ENCODE data around the gene FAT3. TPM values are rescaled to one million over a fixed set of nuclear protein-coding genes. Genes with fewer than 3 reads are reported as not detected.

FAT3 gene
- total RNA-seq, 2 donors from 2014 or later, result 0.10 to 0.96 TPM

DNA sequence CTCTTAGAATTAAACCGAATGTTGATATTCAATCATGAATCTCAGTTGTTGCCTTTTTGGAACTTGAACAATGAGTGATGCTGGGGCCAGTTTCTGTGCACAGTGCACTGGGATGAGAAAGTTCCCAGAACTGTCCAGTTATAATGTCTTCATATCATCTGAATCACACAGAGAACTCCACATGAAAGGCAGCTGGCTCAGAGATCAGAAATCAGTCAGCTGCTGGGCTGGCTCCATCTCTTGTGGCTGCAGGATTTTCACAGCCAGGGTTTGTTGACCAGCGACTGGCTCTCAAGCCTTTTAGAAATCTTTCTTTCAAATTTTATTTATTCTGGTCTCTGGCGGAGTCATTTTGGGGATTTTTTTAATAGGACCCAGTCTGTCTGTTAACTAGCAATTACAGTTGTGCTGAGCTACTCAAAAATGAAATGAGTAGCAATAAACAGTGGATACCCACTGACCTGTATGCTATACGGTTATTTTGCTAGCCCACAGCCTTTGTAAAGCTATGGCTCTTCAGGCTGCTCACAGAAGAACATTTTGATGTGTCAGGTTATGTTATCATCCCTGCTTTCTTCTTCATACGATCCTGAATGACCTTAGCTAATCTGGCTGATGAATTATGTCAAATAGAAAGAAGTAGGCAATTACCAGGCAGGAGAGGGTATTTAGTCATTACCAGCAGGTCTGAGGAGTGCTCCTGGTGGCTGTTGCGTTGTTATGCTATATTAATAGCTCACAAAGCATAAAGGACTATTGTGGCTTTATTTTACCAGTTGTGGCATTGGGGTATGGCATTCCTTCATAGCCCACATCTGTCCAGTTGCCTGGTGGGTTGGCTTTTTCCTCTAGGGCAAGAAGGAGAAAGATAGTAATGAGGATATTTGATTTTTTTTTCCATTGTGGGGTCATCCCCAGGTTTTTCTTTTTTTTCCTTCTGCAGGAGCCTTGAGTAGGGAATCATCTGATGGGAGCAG lies 3.6 kb downstream of the FAT3 start:
- H3K27ac ChIP-seq, result no peak overlapping the region
- H3K9me3 ChIP-seq, result no peaks in the 10 kb centered on the region
- H3K4me1 ChIP-seq, result peaks cover 5% of the 10 kb centered on the region
- peaks cover 48% of the 10 kb centered on the region for H3K27me3 ChIP-seq
- intact Hi-C loops (cut with DNase I), result no loop called here
- no peak overlapping the region for H3K4me3 ChIP-seq
- H3K9ac ChIP-seq (ENCODE audit: low read depth in 2 of 2, low read length in 2 of 2), result no peak overlapping the region
- TF ChIP-seq, protein P1, sequence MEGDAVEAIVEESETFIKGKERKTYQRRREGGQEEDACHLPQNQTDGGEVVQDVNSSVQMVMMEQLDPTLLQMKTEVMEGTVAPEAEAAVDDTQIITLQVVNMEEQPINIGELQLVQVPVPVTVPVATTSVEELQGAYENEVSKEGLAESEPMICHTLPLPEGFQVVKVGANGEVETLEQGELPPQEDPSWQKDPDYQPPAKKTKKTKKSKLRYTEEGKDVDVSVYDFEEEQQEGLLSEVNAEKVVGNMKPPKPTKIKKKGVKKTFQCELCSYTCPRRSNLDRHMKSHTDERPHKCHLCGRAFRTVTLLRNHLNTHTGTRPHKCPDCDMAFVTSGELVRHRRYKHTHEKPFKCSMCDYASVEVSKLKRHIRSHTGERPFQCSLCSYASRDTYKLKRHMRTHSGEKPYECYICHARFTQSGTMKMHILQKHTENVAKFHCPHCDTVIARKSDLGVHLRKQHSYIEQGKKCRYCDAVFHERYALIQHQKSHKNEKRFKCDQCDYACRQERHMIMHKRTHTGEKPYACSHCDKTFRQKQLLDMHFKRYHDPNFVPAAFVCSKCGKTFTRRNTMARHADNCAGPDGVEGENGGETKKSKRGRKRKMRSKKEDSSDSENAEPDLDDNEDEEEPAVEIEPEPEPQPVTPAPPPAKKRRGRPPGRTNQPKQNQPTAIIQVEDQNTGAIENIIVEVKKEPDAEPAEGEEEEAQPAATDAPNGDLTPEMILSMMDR (IDR thresholded peaks at IDR 0.05), result no peak
- H3K36me3 ChIP-seq, result no peaks in the 10 kb centered on the region
- DNase-seq, result no peak

DNA sequence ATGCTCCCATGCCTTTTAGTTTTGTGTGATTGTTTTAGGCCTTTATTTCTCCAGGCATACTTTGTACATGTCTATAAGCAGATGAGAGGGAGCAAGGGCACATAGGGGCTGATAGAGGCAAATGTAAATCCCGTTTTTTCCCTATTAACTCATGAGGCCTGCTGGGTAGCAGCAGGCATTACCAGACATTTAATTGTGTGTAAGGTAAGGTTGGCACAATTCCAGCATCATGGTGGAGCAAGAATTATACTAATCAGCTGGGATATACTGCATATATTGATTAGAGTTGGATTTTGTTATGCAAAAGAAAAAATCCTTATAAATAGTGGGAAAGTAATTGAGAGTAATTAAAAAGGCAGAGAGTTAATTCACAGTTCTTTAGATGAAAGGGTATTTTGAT lies 12.2 kb downstream of the FAT3 start:
- Histone ChIP-seq H3K9me3 (no peaks in the 10 kb centered on the region), H3K27ac (no peak overlapping the region), H3K36me3 (no peaks in the 10 kb centered on the region), H3K9ac (ENCODE audit: low read depth in 2 of 2, low read length in 2 of 2) (no peak overlapping the region), H3K4me1 (no peaks in the 10 kb centered on the region), H3K4me3 (no peak overlapping the region), H3K27me3 (no peaks in the 10 kb centered on the region)
- no peak for DNase-seq
- TF ChIP-seq, protein P1 (IDR thresholded peaks at IDR 0.05), result no peak
- intact Hi-C loops (cut with DNase I), result no loop called here

DNA sequence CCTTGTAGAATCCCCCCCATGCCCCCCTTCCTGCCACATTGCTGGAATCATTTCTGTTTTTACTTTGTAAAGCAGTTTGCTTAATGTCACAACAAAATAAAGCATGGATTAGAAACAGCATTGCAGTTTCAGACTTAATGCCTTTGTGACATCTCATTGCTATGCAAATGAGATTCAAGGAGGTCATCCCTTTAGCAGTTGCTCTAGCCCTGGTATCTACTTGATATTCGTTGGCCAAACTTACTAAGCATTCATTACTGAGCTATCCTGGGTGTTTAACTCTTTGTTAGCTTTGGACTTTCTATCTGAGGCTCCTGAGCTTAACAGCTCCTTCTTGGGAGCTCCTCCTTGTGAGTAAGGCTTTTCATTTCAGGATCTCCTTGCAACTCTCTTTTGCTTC lies 16.3 kb downstream of the FAT3 start:
- Histone ChIP-seq H3K9ac (ENCODE audit: low read depth in 2 of 2, low read length in 2 of 2) (no peak overlapping the region), H3K36me3 (no peaks in the 10 kb centered on the region), H3K4me1 (no peaks in the 10 kb centered on the region), H3K27me3 (no peaks in the 10 kb centered on the region), H3K4me3 (no peak overlapping the region), H3K9me3 (no peaks in the 10 kb centered on the region), H3K27ac (no peak overlapping the region)
- intact Hi-C loops (cut with DNase I), result no loop called here
- TF ChIP-seq, protein P1 (IDR thresholded peaks at IDR 0.05), result no peak
- no peak for DNase-seq

DNA sequence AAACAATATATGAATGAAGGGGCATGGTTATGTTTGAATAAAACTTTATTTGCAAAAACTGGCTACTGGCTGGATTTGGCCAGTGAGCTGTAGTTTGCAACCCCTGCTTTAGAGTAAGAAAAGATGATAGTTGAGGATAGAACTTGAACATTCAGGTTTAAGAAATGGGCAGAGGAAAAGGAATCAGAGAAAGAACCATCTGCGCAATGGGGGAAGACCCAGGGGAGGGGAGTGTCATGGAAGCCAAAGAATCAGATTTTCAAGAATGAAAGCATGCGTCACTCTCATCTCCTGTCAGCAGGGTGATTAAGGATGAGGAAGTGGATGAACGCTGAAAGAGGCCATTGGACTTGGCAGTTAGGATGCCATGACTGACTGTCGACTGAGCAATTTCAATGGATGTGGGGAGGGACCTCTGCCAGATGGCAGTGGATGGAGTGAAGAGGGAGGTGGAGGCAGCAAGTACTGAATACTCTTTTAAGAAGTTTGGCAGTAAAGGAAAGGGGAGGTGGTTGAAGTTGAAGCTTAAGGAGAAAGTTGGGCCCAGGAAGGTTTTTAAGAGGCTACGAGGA lies 21.2 kb downstream of the FAT3 start:
- TF ChIP-seq, protein P1 (IDR thresholded peaks at IDR 0.05), result no peak
- H3K27me3 ChIP-seq, result no peaks in the 10 kb centered on the region
- no peak for DNase-seq
- no peaks in the 10 kb centered on the region for H3K4me1 ChIP-seq
- no peak overlapping the region for H3K4me3 ChIP-seq
- no peak overlapping the region for H3K27ac ChIP-seq
- H3K9me3 ChIP-seq, result no peaks in the 10 kb centered on the region
- intact Hi-C loops (cut with DNase I), result no loop called here
- H3K36me3 ChIP-seq, result no peaks in the 10 kb centered on the region
- H3K9ac ChIP-seq (ENCODE audit: low read depth in 2 of 2, low read length in 2 of 2), result no peak overlapping the region

DNA sequence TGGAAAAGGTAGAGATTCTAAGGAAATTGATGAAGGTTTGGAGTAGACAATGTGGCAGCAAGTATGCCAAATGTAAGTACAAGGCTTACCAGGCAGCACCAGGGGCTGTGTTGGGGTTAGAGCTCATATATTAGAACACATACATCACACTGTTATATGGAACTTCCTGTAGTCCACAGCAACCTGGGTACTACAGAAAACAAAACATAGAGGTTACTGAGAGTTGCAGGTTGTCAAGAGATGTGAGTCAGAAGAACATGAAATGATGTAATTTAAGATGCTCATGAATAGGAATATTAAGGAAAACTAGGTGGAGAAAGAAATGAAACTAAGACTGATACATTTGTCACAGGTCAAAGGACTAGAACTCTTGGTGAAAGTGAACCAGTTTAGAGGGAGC lies 22.0 kb downstream of the FAT3 start:
- H3K36me3 ChIP-seq, result no peaks in the 10 kb centered on the region
- no peak overlapping the region for H3K9ac ChIP-seq (ENCODE audit: low read depth in 2 of 2, low read length in 2 of 2)
- H3K27me3 ChIP-seq, result no peaks in the 10 kb centered on the region
- H3K27ac ChIP-seq, result no peak overlapping the region
- TF ChIP-seq, protein P1 (IDR thresholded peaks at IDR 0.05), result no peak
- no peak overlapping the region for H3K4me3 ChIP-seq
- DNase-seq, result no peak
- H3K4me1 ChIP-seq, result no peaks in the 10 kb centered on the region
- H3K9me3 ChIP-seq, result no peaks in the 10 kb centered on the region
- intact Hi-C loops (cut with DNase I), result no loop called here

Data from colonic mucosa (tissue), 4 donors.